NB4 (cell line): ENCODE results near the gene CXCL1.

ENCODE experiments used
- DNase-seq: peaks from one replicate; pipeline ENCODE4 v3.0.0; 2010; ENCODE audit warnings: low read depth
- H3K4me3 ChIP-seq: one replicate; pipeline ENCODE4 v1.5.1; 2011; ENCODE audit warnings: mild to moderate bottlenecking, low read depth, low read length, moderate library complexity
- CTCF ChIP-seq: IDR thresholded peaks from one replicate; pipeline ENCODE4 v1.5.1; 2012; ENCODE audit warnings: low read depth, low read length
- MYC ChIP-seq: IDR thresholded peaks from 2 replicates; pipeline ENCODE4 v1.6.1; 2011; ENCODE audit warnings: low read depth, low read length
- POLR2A ChIP-seq: IDR thresholded peaks from 2 replicates; pipeline ENCODE4 v1.6.1; 2011; ENCODE audit warnings: mild to moderate bottlenecking; ENCODE audit not compliant: insufficient read length; ENCODE audit errors: extremely low read depth
- TF ChIP-seq, protein P1 (sequence below): IDR thresholded peaks from 2 replicates; pipeline ENCODE4 v1.6.1; 2011; ENCODE audit warnings: low read depth, low read length

The CXCL1 gene

GRCh38 chr4:73891739-73892405, 22.7 kb downstream of the CXCL1 start:
- TF ChIP-seq POLR2A (no peak), MYC (no peak), CTCF (no peak)
- TF ChIP-seq, protein P1, sequence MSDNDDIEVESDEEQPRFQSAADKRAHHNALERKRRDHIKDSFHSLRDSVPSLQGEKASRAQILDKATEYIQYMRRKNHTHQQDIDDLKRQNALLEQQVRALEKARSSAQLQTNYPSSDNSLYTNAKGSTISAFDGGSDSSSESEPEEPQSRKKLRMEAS, result no peak
- DNase-seq, result no peak

DNA sequence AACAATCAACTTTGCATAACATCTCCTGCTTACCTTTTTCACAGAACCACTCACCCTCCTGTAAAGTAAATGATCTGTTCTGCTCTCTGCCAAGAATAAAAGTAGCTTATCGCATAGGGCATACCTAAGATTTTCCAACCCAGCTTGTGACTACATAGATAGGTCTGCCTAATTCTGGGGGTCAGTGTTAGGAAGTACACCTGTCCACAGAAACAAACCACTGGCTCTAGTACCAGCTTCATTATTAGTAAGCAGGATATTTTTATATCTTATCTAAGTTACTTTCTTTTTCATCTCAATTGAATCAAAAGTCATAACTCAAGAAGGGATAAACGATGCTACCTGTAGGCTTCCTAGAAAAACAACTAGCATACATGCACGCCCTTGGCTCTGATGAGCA, 23.8 kb downstream of the CXCL1 start:
- TF ChIP-seq CTCF, result no peak
- TF ChIP-seq POLR2A, result no peak
- no peak for TF ChIP-seq MYC
- TF ChIP-seq, protein P1, result no peak
- no peak for DNase-seq

More at GRCh38 chr4:73891739-73892405, 22.7 kb downstream of the CXCL1 start:
- H3K4me3 ChIP-seq, result no peak overlapping the region

GRCh38 chr4:73894001-73894400, 24.8 kb downstream of the CXCL1 start:
- H3K4me3 ChIP-seq, result no peak overlapping the region
- no peak for DNase-seq
- TF ChIP-seq, protein P1, result no peak
- no peak for TF ChIP-seq CTCF
- no peak for TF ChIP-seq POLR2A
- TF ChIP-seq MYC, result no peak

More for the DNA sequence above, 23.8 kb downstream of the CXCL1 start:
- no peak overlapping the region for H3K4me3 ChIP-seq

DNA sequence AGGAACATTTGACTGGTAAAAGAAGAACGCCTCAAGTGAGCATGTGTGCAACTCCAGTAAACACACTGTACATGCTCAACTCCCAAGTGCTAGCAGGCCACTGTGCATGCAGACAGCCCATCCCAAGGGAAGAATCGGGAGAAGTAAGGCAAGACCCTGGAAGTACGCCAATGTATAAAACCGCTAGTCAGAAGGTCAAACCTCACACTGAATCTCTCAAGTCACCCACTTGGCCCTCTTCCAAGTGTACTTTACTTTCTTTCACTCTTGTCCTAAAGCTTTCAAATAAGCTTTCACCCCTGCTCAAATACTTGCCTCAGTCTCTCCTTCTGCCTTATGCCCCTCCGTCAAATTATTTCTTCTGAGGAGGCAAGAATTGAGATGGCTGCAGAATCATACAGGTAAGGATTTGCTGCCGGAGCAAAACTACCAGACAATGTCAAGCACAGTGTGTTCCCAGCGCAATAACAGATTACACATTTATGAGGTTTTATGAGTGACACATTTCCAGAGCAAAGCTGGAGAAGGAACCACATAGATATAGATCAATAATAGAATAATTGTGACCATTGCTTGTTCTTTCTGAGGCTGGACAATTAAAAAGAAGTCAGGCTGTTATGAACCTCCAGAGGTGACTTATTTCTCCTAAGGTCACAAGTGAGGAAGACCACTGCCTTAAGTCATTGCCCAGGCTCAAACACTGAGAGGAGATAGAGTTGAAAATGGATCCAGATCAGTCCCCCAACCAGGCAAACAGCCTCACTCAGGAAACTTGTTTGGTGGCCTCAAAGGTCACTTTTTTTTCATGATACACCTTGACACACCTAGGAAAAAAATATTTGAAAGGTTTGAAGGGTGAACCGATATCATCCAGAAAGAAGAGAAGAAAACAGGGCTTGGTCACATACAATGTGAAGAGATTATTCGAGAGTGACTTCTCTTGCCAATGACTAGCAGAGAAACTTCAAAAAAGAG, 26.3 kb downstream of the CXCL1 start:
- no peak for TF ChIP-seq POLR2A
- TF ChIP-seq CTCF, result no peak
- TF ChIP-seq MYC, result no peak
- TF ChIP-seq, protein P1, result no peak
- H3K4me3 ChIP-seq, result no peak overlapping the region
- no peak for DNase-seq

DNA sequence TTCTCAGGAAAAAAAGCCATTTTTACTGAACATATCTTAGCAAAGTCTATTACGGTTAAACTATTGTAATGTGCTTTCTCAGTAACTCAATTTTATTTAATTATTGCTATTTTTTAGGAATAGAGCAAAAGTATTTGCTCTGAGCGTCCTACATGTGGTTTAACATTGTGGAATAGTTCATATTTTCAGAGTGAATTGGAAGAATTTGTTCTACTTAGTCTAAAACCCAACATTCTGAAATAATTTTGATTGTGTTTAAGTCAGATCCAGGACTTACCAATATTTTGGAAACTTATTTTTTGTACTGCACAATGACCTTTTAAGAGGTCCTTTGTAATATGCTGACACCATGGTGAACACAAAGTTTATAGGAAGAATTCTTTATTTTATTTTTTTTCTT, 27.2 kb downstream of the CXCL1 start:
- DNase-seq, result no peak
- TF ChIP-seq CTCF, result no peak
- TF ChIP-seq, protein P1, result no peak
- TF ChIP-seq MYC, result no peak
- TF ChIP-seq POLR2A, result no peak
- H3K4me3 ChIP-seq, result no peak overlapping the region
